ENCODE data around the gene CCDC78. TPM values are rescaled to one million over a fixed set of nuclear protein-coding genes. Genes with fewer than 3 reads are reported as not detected.

CCDC78 gene
- polyA plus RNA-seq, 1 experiment, result 2.4 TPM

- POLR2A ChIA-PET, result no interaction called here
- no peak for DNase-seq (ENCODE audit: low read depth)
- no peak for TF ChIP-seq CTCF (IDR thresholded peaks at IDR 0.05; ENCODE audit: insufficient read depth, low read depth, low read length)
Observed at GRCh38 chr16:725463-726187, 618 bp downstream of the CCDC78 start.

GRCh38 chr16:725041-725376, 1.2 kb downstream of the CCDC78 start:
- no peak for DNase-seq (ENCODE audit: low read depth)
- TF ChIP-seq CTCF (IDR thresholded peaks at IDR 0.05; ENCODE audit: insufficient read depth, low read depth, low read length), result no peak
- H3K27me3 ChIP-seq (ENCODE audit: control insufficient read depth, insufficient read depth, low read length), result no peaks in the 10 kb centered on the region
- POLR2A ChIA-PET, result no interaction called here
- CTCF ChIA-PET, result interaction anchor here (1.1 to 2.9 kb wide), 3 partner anchors 9 to 15 kb away, joined by 3 to 18 read pairs (median 14); partner anchors contain the start of genes CIAO3 and METRN
- 0 out of 2 replicates have a peak, but pooled peaks cover 2% of the 10 kb centered on the region for H3K36me3 ChIP-seq (ENCODE audit: control insufficient read depth, insufficient read depth, low read length)
- no peak overlapping the region for H3K4me3 ChIP-seq (ENCODE audit: low read depth, low read length)

More at GRCh38 chr16:725463-726187, 618 bp downstream of the CCDC78 start:
- Histone ChIP-seq H3K27me3 (ENCODE audit: control insufficient read depth, insufficient read depth, low read length) (no peaks in the 10 kb centered on the region), H3K4me3 (ENCODE audit: low read depth, low read length) (no peak overlapping the region), H3K36me3 (ENCODE audit: control insufficient read depth, insufficient read depth, low read length) (0 out of 2 replicates have a peak, but pooled peaks cover 2% of the 10 kb centered on the region)
- CTCF ChIA-PET, result interaction anchor here (1.1 to 2.9 kb wide), 4 partner anchors 10 to 15 kb away, joined by 3 to 18 read pairs (median 8); partner anchors contain the start of genes CIAO3 and METRN

- no peaks in the 10 kb centered on the region for H3K27me3 ChIP-seq (ENCODE audit: control insufficient read depth, insufficient read depth, low read length)
- no peak overlapping the region for H3K4me3 ChIP-seq (ENCODE audit: low read depth, low read length)
- no peak for TF ChIP-seq CTCF (IDR thresholded peaks at IDR 0.05; ENCODE audit: insufficient read depth, low read depth, low read length)
- H3K36me3 ChIP-seq (ENCODE audit: control insufficient read depth, insufficient read depth, low read length), result 0 out of 2 replicates have a peak, but pooled peaks cover 2% of the 10 kb centered on the region
- no peak for DNase-seq (ENCODE audit: low read depth)
- ChIA-PET CTCF (interaction anchor here (1.1 to 2.9 kb wide), 3 partner anchors 9 to 16 kb away, joined by 3 to 18 read pairs (median 14); partner anchors contain the start of genes CIAO3 and METRN), POLR2A (no interaction called here)
Observed at GRCh38 chr16:724188-725040, 1.8 kb downstream of the CCDC78 start.

- DNase-seq (ENCODE audit: low read depth), result no peak
- TF ChIP-seq CTCF (IDR thresholded peaks at IDR 0.05; ENCODE audit: insufficient read depth, low read depth, low read length), result no peak
- Histone ChIP-seq H3K4me3 (ENCODE audit: low read depth, low read length) (no peak overlapping the region), H3K27me3 (ENCODE audit: control insufficient read depth, insufficient read depth, low read length) (no peaks in the 10 kb centered on the region), H3K36me3 (ENCODE audit: control insufficient read depth, insufficient read depth, low read length) (peaks cover 2% of the 10 kb centered on the region; the same call in 1 of the 2 replicates)
- ChIA-PET POLR2A (no interaction called here), CTCF (interaction anchor here (1.1 to 2.9 kb wide), 3 partner anchors 8 to 13 kb away, joined by 4 to 18 read pairs (median 14); partner anchors contain the start of gene METRN)
Observed at GRCh38 chr16:723695-724094, 2.5 kb downstream of the CCDC78 start.
